H1 (cell line): ENCODE data around the gene SURF2. TPM values are rescaled to one million over a fixed set of nuclear protein-coding genes. Genes with fewer than 3 reads are reported as not detected.
A peak's percentile ranks its signal among the peaks of the same experiment; 100 is the strongest.

Experiments used
- CTCF ChIA-PET: fragments of 300-600 bp; sonication (Branson Sonifier 250); formaldehyde crosslinking; loops from one replicate; lab custom pipeline; 2021; ENCODE audit not compliant: partially characterized antibody; lab: Charles Lee
- POLR2A ChIA-PET: fragments of 300-600 bp; sonication (Branson Sonifier 250); formaldehyde crosslinking; loops from one replicate; lab custom pipeline; 2021; ENCODE audit warnings: inconsistent platforms; ENCODE audit not compliant: partially characterized antibody; lab: Charles Lee
- DNase-seq, 2 experiments: peaks; one replicate each; pipeline versions ENCODE4 v3.0.0 to v3.0.0-alpha.2; 2010 to 2022; ENCODE audit warnings: low spot score in 2 of 2, low read depth in 1 of 2, mixed read lengths in 1 of 2
- FAIRE-seq: peaks from 2 replicates; lab custom pipeline; 2011; peaks lifted over from hg19 to GRCh38; lab: Jason Lieb, UNC
- H2AFZ ChIP-seq: 2 replicates; pipeline ENCODE4 v1.8.1; 2012; ENCODE audit warnings: low read length, inconsistent platforms
- H2AK5ac ChIP-seq: 2 replicates; pipeline ENCODE4 v1.6.1; 2013; ENCODE audit warnings: low read depth, low read length
- H2BK120ac ChIP-seq: replicated peaks from 2 replicates; pipeline ENCODE3; 2013; ENCODE audit warnings: low read depth, low read length, inconsistent platforms
- H2BK12ac ChIP-seq: 2 replicates; pipeline ENCODE4 v1.6.1; 2013; ENCODE audit warnings: low read depth, low read length
- H2BK15ac ChIP-seq: 2 replicates; pipeline ENCODE4 v1.6.1; 2013; ENCODE audit warnings: low read length
- H2BK20ac ChIP-seq: 2 replicates; pipeline ENCODE4 v1.6.1; 2013; ENCODE audit warnings: low read length
- H2BK5ac ChIP-seq: 2 replicates; pipeline ENCODE4 v1.6.1; 2013; ENCODE audit warnings: low read depth, low read length
- H3K14ac ChIP-seq: 2 replicates; pipeline ENCODE4 v1.6.1; 2013; ENCODE audit warnings: inconsistent platforms; ENCODE audit not compliant: insufficient read length
- H3K18ac ChIP-seq: 2 replicates; pipeline ENCODE4 v1.6.1; 2013; ENCODE audit warnings: low read length; ENCODE audit errors: extremely low read depth
- H3K23ac ChIP-seq: 2 replicates; pipeline ENCODE4 v1.6.1; 2013; ENCODE audit warnings: inconsistent platforms; ENCODE audit not compliant: insufficient read length
- H3K23me2 ChIP-seq: 2 replicates; pipeline ENCODE4 v1.6.1; 2013; ENCODE audit warnings: low read depth, low read length
- H3K27ac ChIP-seq: 2 replicates; pipeline ENCODE4 v1.6.1; 2011; ENCODE audit warnings: low read depth, low read length, inconsistent platforms
- H3K27me3 ChIP-seq, 4 experiments: replicated peaks in 1 of 4; 1 replicate in 1 of 4; 2 replicates in 3 of 4; pipeline versions ENCODE4 v1.6.1 to v1.8.1; 2011 to 2013; ENCODE audit warnings: low read length in 3 of 4, mild to moderate bottlenecking in 3 of 4, inconsistent platforms in 2 of 4, mixed read lengths in 2 of 4, moderate library complexity in 1 of 4; ENCODE audit not compliant: control insufficient read depth in 3 of 4, insufficient read depth in 3 of 4; ENCODE audit errors: extremely low read depth in 1 of 4
- H3K36me3 ChIP-seq, 4 experiments: 2 replicates each; pipeline versions ENCODE4 v1.6.1 to v1.8.1; 2011 to 2013; ENCODE audit warnings: mild to moderate bottlenecking in 4 of 4, low read length in 3 of 4, moderate library complexity in 2 of 4, control low read depth in 1 of 4, inconsistent platforms in 1 of 4; ENCODE audit not compliant: insufficient read depth in 4 of 4, control insufficient read depth in 2 of 4
- H3K4ac ChIP-seq: replicated peaks from 2 replicates; pipeline ENCODE3; 2013; ENCODE audit warnings: low read length, low read depth, mixed read lengths, inconsistent platforms; ENCODE audit not compliant: insufficient read length
- H3K4me1 ChIP-seq, 4 experiments: replicated peaks in 1 of 4; 1 replicate in 1 of 4; 2 replicates in 3 of 4; pipeline versions ENCODE4 v1.6.1 to v1.8.1; 2011 to 2013; ENCODE audit warnings: low read length in 3 of 4, inconsistent platforms in 2 of 4, mixed read lengths in 1 of 4; ENCODE audit not compliant: insufficient read depth in 4 of 4, control insufficient read depth in 3 of 4
- H3K4me2 ChIP-seq, 2 experiments: 2 replicates each; pipeline versions ENCODE4 v1.6.1 to v1.8.1; 2011 to 2013; ENCODE audit warnings: low read depth in 2 of 2, low read length in 2 of 2, control low read depth in 1 of 2, inconsistent platforms in 1 of 2, mild to moderate bottlenecking in 1 of 2; ENCODE audit not compliant: insufficient read depth in 1 of 2
- H3K4me3 ChIP-seq, 4 experiments: fragments of 200-600, 300-600 bp in 1 of 4; sonication (generic), shearing (Covaris generic), sonication (Bioruptor Twin) in 1 of 4; 2 replicates each; pipeline versions ENCODE4 v1.5.1 to v1.8.1; 2011 to 2016; ENCODE audit warnings: low read length in 4 of 4, low read depth in 3 of 4, control low read depth in 2 of 4, inconsistent platforms in 2 of 4, mild to moderate bottlenecking in 2 of 4, mixed read lengths in 1 of 4, moderate library complexity in 1 of 4; ENCODE audit not compliant: insufficient read depth in 2 of 4; ENCODE audit errors: extremely low read depth in 1 of 4
- H3K56ac ChIP-seq: replicated peaks from 2 replicates; pipeline ENCODE3; 2013; ENCODE audit warnings: low read depth, mild to moderate bottlenecking, mixed read lengths, low read length, inconsistent platforms; ENCODE audit not compliant: insufficient read length
- H3K79me1 ChIP-seq: 2 replicates; pipeline ENCODE4 v1.6.1; 2013; ENCODE audit warnings: low read depth, low read length, control low read depth
- H3K79me2 ChIP-seq, 2 experiments: 2 replicates each; pipeline versions ENCODE4 v1.6.1 to v1.8.1; 2012 to 2013; ENCODE audit warnings: low read length in 2 of 2, mild to moderate bottlenecking in 2 of 2, inconsistent platforms in 1 of 2; ENCODE audit not compliant: insufficient read depth in 2 of 2, control insufficient read depth in 1 of 2
- H3K9ac ChIP-seq, 4 experiments: replicated peaks in 1 of 4; 1 replicate in 1 of 4; 2 replicates in 3 of 4; pipeline versions ENCODE4 v1.6.1 to v1.8.1; 2011 to 2013; ENCODE audit warnings: low read depth in 3 of 4, low read length in 3 of 4, control low read depth in 2 of 4, mild to moderate bottlenecking in 2 of 4, moderate library complexity in 2 of 4, inconsistent platforms in 1 of 4; ENCODE audit errors: extremely low read depth in 1 of 4
- H3K9me3 ChIP-seq, 2 experiments: 2 replicates each; pipeline versions ENCODE4 v1.6.1 to v1.8.1; 2012 to 2013; ENCODE audit warnings: mild to moderate bottlenecking in 2 of 2, moderate library complexity in 2 of 2, control low read depth in 1 of 2, inconsistent platforms in 1 of 2, low read depth in 1 of 2, low read length in 1 of 2, mixed read lengths in 1 of 2; ENCODE audit not compliant: insufficient read depth in 2 of 2
- H4K20me1 ChIP-seq, 2 experiments: replicated peaks in 1 of 2; 2 replicates each; pipeline versions ENCODE3 to v1.8.1; 2011 to 2013; ENCODE audit warnings: inconsistent platforms in 2 of 2, low read length in 2 of 2, mild to moderate bottlenecking in 1 of 2; ENCODE audit not compliant: insufficient read depth in 2 of 2, control insufficient read depth in 1 of 2
- H4K5ac ChIP-seq: 2 replicates; pipeline ENCODE4 v1.6.1; 2013; ENCODE audit warnings: low read length, low read depth, mixed read lengths, inconsistent platforms; ENCODE audit not compliant: insufficient read length
- H4K8ac ChIP-seq: 2 replicates; pipeline ENCODE4 v1.8.0; 2013; ENCODE audit warnings: mild to moderate bottlenecking, moderate library complexity, low read length, inconsistent platforms; ENCODE audit not compliant: insufficient read depth; ENCODE audit errors: extremely low read depth
- H4K91ac ChIP-seq: replicated peaks from 2 replicates; pipeline ENCODE3; 2013; ENCODE audit warnings: low read length, mixed read lengths, inconsistent platforms; ENCODE audit not compliant: insufficient read length
- CREB1 ChIP-seq: IDR thresholded peaks from 2 replicates; pipeline ENCODE4 v1.6.1; 2012; ENCODE audit warnings: inconsistent platforms
- CTCF ChIP-seq, 3 experiments: IDR thresholded peaks; 1 replicate in 2 of 3; 2 replicates in 1 of 3; pipeline versions ENCODE4 v1.5.1 to v1.6.1; 2011; ENCODE audit warnings: low read length in 3 of 3, mild to moderate bottlenecking in 3 of 3, inconsistent platforms in 2 of 3, low read depth in 1 of 3, moderate library complexity in 1 of 3; ENCODE audit not compliant: insufficient read depth in 1 of 3; ENCODE audit errors: control extremely low read depth in 1 of 3
- EGR1 ChIP-seq: IDR thresholded peaks from 2 replicates; pipeline ENCODE4 v1.6.1; 2011; ENCODE audit warnings: low read depth, low read length, borderline replicate concordance
- GABPA ChIP-seq: IDR thresholded peaks from 2 replicates; pipeline ENCODE4 v1.6.1; 2011; ENCODE audit warnings: mild to moderate bottlenecking, low read length, moderate library complexity, borderline replicate concordance; ENCODE audit not compliant: insufficient read depth
- MAX ChIP-seq: IDR thresholded peaks from 2 replicates; pipeline ENCODE4 v1.6.1; 2012; ENCODE audit warnings: inconsistent platforms
- TAF1 ChIP-seq: IDR thresholded peaks from 2 replicates; pipeline ENCODE4 v1.6.1; 2011; ENCODE audit warnings: mild to moderate bottlenecking, low read depth, low read length
- TCF12 ChIP-seq: IDR thresholded peaks from 2 replicates; pipeline ENCODE4 v1.6.1; 2011; ENCODE audit warnings: low read depth, mild to moderate bottlenecking, low read length
- TEAD4 ChIP-seq: IDR thresholded peaks from 2 replicates; pipeline ENCODE4 v1.6.1; 2012; ENCODE audit warnings: low read depth, low read length, inconsistent platforms, mixed read lengths
- YY1 ChIP-seq: IDR thresholded peaks from 2 replicates; pipeline ENCODE4 v1.6.1; 2011; ENCODE audit warnings: low read depth, mild to moderate bottlenecking, low read length
- WGBS, 2 experiments: shearing (Covaris generic) in 1 of 2; methylation state at CpG; one replicate each; pipeline versions ENCODE4 v1.1.6 to v1.1.7; 2013 to 2015; ENCODE audit warnings: low lambda C conversion rate in 2 of 2, mixed read lengths in 2 of 2, inconsistent platforms in 1 of 2, low coverage in 1 of 2, missing lambda C conversion rate in 1 of 2; ENCODE audit not compliant: insufficient replicate concordance in 2 of 2, insufficient coverage in 1 of 2, insufficient read length in 1 of 2; ENCODE audit errors: extremely low coverage in 1 of 2, missing lambda C conversion rate in 1 of 2; 5-methylcytosine and 5-hydroxymethylcytosine counted together
- polyA plus RNA-seq, 7 experiments: library from polyadenylated mRNA; depleted of rRNA in 3 of 7; stranded (reverse) in 5 of 7; unstranded in 2 of 7; fragments of >200 nt in 5 of 7; fragments of 200-250 nt in 2 of 7; gene quantifications; 1 replicate in 5 of 7; 2 replicates in 1 of 7; 4 replicates in 1 of 7; pipeline versions ENCODE4 v1.2.1 to v1.2.3, GENCODE V29; 2011 to 2013; ENCODE audit warnings: missing spikeins in 2 of 7, mixed read lengths in 2 of 7
- total RNA-seq: library from RNA; stranded (reverse); fragmentation: NEBNext Ultra II Directional; extraction: Animal tissue kit (Norgen Biotek cat#: 25700); gene quantifications from 2 replicates; pipeline ENCODE4 v1.2.1, GENCODE V29; 2021

SURF2 gene
- total and polyA plus RNA-seq, 2 of the 8 experiments (the other 6 are each of a cell fraction or from before 2014, with no cell fraction given) = 36.6 to 37.7 TPM

- Histone ChIP-seq H3K56ac (no peak overlapping the region), H2AFZ (no peak overlapping the region), H2BK120ac (no peak overlapping the region), H3K4me3 (no peak overlapping the region), H3K4me2 (no peak overlapping the region), H4K20me1 (peaks cover 15 to 20% of the 10 kb centered on the region in 2 experiments), H4K91ac (no peak overlapping the region), H3K9ac (no peak overlapping the region), H3K79me1 (0 out of 2 replicates have a peak, but pooled peaks cover 3% of the 10 kb centered on the region), H3K18ac (no peak overlapping the region), H3K79me2 (no peaks in the 10 kb centered on the region), H3K27ac (no peak overlapping the region), H3K4ac (no peak overlapping the region), H2BK15ac (no peak overlapping the region), H4K8ac (peak overlapping the region; percentile 4; the same call in 1 of the 2 replicates), H3K9me3 (no peaks in the 10 kb centered on the region), H3K14ac (no peak overlapping the region), H3K4me1 (no peaks in the 10 kb centered on the region), H3K23me2 (no peaks in the 10 kb centered on the region), H2BK20ac (no peak overlapping the region), H2AK5ac (no peak overlapping the region), H2BK12ac (no peak overlapping the region), H3K27me3 (no peaks in the 10 kb centered on the region), H3K23ac (no peak overlapping the region), H3K36me3 (peaks cover 17 to 48% (median 34%) of the 10 kb centered on the region in 4 experiments; a peak in 7 of 8 replicates), H4K5ac (no peak overlapping the region), H2BK5ac (0 out of 2 replicates have a peak overlapping the region, but pooled peaks have one; percentile 35)
- POLR2A ChIA-PET = interaction anchor here (5.6 kb wide), 1 partner anchor 9 kb away, joined by 31 read pairs; no protein-coding TSS in a partner anchor
- DNase-seq (peak; percentile 49 to 89), FAIRE-seq (peak; percentile 32)
- CTCF ChIA-PET = interaction anchor here (0.6 to 4.6 kb wide), 13 partner anchors 9 to 185 kb away, joined by 3 to 32 read pairs (median 4); partner anchors contain the start of genes SURF1 and SURF2
- 75% methylated on average over 21 of the region's 24 CpGs; no CpG with 5 or more reads in 1 of the 2 experiments for WGBS, 2 experiments
- no peak for TF ChIP-seq TAF1
- TF ChIP-seq YY1 = peak; percentile 7; the same call in 1 of the 2 replicates
- TF ChIP-seq CTCF (IDR thresholded peaks at IDR 0.05; ENCODE audit: control extremely low read depth in 1 of 3, insufficient read depth in 1 of 3, low read depth in 1 of 3, low read length in 3 of 3) = peak in 2 of 3 experiments; percentile 86 to 98; a peak in 3 of 4 replicates
- peak; percentile 81 for TF ChIP-seq MAX
- TF ChIP-seq TEAD4 = no peak
- TF ChIP-seq GABPA = 0 out of 2 replicates have a peak, but pooled peaks have one; percentile 31
- no peak for TF ChIP-seq EGR1
- no peak for TF ChIP-seq TCF12
- peak; percentile 70 for TF ChIP-seq CREB1
These were observed 50.3 kb downstream of the SURF2 start for GRCh38 chr9:133406480-133407307.
